ENCODE measurements around the gene LRRC8D.
"Not testable (repeated sequence)": the region's sequence is repeated elsewhere in the genome, so short reads cannot be mapped to it uniquely, and the experiment has no call there.

The LRRC8D gene

DNA sequence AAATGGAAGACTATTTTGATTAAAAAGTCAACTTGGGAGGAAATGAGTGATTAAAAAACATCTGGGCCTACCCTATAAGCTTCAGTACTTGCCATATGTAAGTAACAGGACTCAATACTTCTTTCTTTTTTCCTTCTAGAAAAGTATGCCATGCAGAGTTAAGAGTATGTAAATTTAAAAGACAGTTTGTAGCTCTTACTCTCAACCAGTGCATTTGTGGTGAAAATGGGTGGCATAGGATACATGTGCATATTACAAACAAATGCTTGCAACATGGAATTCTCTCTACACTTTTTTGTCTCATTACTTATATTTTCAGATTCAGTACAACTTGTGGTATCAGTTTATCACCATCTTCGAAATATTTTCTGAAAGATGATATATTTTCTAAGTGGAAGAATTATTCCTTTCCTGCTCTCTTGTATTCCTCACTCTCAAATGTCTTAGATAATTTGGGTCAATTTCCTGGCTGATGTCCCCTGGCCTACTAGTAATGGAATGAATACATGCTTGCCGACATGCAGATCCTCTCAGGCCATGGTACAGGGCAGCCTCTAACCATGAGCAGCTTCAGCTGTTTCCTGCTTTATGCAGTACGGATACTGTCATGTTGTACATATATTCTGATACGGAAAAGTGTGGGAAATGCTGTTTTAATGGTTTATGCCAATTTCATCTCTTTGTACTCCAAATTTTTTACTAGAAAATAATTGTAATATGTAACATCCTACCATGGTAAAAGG is 92.7 kb downstream of the LRRC8D start:
- DNase-seq (ENCODE audit: low spot score), result no peak

DNA sequence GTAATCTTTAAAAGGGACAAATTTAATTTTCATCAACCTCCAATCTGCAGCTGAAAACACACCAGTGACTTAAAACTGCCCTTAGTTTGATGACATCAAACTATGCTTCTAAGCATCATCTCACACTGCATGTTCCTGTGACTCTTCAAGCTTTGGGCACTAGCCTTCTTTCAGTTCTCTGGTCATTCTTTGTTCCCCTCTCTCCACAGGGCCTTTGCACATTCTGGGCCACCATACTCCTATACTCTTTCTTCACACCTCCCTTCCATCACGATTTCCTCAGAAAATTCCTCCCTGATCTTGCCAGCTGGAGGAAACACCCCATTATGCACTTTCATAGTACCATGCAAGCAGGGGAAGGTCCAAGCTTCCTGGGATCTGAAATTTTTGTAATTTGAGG is 96.5 kb downstream of the LRRC8D start:
- DNase-seq (ENCODE audit: low spot score), result no peak

DNA sequence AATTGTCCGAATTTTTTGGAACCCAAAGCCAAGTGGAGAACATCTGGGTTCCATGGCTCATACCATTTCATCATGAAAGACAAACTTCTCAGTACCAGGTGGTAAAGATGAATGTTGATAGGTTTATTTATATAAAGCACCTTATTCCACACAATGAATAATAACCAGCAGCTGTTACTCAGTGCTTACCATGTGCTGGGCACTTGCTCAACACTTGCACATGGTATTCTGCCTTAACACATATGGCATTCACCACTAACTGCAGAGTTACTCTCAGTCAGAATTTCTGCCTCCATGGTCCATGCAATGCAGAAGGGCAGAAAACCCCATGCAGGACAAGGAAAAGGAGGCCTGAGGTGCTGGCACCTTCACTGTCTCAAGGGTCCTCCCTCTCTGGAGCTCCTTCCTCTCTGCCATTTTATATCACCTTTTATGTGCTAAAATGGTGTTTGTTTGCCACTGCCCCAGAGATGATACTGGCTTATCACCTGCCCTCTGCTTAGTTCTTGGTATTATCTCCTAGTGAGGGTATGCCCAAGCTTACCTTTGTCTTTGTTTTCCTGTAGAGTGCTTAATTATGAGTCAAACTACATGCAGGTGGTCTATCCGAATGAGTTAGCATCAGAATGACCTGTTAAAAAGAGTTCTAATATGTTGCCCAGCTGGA is 97.4 kb downstream of the LRRC8D start:
- no peak for DNase-seq (ENCODE audit: low spot score)

DNA sequence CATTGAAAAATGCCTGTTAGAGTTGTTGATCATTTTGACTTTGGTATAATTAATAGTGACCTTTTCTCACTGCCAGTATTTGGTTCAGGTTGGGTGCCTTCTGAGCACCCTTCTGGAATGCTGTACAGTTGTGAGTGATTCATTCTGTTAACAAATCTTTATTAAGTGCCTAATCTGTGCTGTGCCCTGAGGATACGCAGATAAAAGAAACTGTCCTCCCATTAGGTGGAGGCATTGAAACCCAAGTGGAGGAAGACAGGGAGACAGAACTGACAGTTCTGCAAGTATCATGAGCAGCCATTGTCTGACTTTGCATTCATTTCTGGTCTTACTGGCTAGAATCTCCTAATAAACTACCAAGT is 97.9 kb downstream of the LRRC8D start:
- no peak for DNase-seq (ENCODE audit: low spot score)

DNA sequence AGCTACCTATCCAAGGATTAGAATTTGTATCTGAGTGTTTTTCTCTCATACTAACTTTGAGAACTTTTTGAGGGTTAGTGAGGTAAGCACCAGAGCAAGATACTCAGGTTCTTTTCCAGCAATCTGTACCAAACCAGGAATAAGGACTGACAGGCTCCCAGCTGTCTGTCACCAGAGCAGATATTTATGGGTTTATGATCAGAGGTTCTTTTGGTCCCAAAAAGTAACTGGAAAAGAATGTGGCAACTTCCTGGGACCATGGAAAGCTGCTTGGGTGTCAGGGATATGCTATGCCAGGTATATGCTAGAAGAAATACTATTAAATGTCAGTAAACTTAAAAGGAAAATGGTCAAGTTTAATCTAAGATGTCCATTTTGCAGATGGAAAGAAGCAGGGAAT is 98.3 kb downstream of the LRRC8D start:
- DNase-seq (ENCODE audit: low spot score), result no peak

DNA sequence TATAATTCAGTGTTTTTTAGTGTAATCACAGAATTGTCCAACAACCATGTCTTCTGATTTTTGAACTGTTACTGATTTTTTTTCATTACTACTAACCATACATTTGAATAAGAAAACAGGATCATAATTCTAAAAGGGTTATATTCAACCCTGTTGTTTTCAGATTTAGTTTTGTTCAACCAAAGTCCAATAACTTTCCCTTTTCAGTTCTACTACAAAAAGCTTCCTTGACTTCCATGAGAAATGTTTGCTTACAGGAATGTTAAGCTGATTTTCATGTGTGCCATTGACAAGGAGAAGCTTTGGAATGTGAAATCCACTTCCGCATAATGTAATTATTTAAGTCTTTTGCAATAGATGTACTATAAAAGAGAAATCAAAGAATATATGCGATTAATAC is 102.1 kb downstream of the LRRC8D start:
- no peak for DNase-seq (ENCODE audit: low spot score)

DNA sequence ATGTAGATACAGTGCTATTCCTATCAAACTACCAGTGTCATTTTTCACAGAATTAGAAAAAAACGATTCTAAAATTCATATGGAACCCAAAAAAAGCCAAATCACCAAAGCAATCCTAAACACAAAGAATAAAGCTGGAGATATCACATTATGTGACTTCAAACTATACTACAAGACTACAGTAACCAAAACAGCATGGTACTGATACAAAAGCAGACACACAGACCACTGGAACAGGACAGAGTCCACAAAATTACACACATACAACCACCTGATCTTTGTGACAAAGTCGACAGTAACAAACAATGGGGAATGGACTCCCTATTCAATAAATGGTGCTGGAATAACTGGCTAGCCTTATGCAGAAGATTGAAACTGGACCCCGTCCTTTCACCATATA is 102.7 kb downstream of the LRRC8D start:
- no peak for DNase-seq (ENCODE audit: low spot score)

DNA sequence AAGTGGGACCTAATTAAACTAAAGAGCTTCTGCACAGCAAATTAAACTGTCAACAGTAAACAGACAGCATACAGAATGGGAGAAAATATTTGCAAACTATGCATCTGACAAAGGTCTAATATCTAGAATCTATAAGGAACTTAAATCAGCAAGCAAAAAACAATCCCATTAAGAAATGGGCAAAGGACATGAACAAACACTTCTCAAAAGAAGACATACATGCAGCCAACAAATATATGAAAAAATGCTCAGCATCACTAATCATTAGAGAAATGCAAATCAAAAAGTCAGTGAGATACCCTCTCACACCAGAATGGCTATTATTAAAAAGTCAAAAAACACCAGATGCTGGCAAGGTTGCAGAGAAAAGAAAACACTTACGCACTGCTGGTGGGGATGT is 103.2 kb downstream of the LRRC8D start:
- not testable (repeated sequence) for DNase-seq (ENCODE audit: low spot score)

DNA sequence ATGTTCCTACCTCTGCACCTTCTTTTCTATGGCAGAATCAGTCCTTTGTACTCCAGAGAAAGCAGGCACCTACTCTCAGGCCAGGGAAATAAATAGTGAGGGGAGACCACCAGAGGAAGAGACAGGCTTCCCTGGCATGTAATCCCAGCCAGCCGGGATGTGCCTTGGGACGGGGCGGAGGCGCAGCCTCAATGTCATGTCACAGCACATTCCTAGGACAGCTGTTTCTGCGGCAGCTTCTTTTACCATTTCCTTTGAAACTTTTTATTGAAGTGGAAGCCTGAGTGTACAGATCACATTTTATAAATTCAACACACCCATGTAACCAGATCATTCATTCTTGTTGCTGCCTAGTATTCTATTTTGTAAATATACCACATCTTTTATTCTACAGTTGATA is 106.2 kb downstream of the LRRC8D start:
- DNase-seq (ENCODE audit: low spot score), result no peak

DNA sequence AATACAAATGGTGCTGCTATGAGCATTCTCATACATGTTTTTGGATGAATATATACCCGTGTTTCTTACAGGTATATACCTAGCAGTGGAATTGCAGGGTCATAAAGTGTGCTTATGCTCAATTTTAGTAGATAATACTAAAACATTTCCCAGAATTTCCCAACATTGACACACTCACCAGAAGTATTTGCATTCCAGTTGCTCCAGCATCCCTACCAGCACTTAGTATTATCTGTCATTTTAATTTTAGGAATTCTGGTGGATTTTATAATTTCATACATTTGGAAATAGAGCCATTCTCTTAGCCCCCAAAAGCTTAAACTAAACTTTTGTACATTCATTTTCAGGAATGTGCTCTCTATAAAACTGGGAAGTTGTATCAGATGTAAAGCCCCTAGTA is 106.6 kb downstream of the LRRC8D start:
- no peak for DNase-seq (ENCODE audit: low spot score)

DNA sequence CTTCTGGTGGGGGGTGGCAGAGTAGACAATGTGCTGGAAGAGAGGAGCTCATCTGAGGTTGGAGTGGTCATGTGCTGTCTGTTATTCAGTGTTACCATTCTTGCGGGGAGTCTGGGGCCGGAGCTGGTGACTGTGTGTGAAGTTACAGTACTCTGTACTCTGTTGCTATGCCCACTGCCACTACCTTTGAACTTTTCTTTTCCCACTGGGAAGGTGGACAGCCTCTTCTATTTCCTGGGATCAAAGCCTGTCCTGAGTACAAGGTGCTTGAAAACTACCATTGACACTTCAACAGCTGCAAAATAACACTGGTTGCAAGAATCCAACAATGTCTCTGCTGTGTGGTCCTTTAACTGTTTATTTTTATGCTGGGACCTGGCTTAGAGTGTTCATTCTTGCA is 107.7 kb downstream of the LRRC8D start:
- DNase-seq (ENCODE audit: low spot score), result no peak

DNA sequence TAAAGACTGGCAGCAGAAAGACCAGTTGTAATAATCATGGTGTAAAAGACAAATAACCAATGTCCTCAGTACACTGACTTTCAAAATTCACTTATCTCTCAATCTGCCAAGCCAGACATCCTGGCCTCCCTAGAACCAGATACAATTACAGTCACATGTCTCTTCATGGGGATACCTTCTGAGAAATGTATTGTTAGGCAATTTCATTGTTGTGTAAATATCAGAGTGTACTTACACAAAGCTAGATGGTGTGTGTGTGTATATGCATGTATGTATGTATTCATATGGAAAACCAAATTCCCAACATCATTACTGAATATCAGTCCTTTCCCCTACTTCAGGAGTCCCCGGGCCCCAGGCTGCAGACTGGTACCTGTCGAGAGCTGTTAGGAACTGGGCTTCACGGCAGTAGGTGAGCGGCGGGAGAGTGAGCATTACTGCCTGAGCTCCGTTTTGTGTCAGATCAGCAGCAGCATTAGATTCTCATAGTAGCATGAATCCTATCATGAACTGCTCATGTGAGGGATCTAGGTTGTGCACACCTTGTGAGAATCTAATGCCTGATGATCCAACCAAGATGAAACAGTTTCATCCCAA is 108.7 kb downstream of the LRRC8D start:
- no peak for DNase-seq (ENCODE audit: low spot score)

DNA sequence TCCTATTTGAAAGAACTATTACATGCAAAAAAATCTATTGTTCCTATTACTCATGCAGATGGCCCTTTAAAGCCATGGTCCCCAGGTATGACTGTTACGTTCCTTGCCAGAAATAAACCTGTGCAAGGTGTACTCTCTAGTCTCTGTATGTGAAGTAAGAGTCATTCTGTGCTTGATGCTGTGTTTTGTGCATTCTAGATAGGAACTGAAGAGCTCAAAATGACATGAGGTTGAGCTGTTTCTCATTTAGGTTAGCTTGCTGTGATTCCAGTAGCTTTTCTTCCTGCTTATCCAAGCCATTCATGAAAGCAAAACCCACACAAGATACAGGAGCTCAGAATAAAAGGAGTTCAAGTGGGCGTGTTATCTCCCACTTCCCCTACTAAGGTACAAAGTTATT is 109.7 kb downstream of the LRRC8D start:
- DNase-seq (ENCODE audit: low spot score), result peak; percentile 75

DNA sequence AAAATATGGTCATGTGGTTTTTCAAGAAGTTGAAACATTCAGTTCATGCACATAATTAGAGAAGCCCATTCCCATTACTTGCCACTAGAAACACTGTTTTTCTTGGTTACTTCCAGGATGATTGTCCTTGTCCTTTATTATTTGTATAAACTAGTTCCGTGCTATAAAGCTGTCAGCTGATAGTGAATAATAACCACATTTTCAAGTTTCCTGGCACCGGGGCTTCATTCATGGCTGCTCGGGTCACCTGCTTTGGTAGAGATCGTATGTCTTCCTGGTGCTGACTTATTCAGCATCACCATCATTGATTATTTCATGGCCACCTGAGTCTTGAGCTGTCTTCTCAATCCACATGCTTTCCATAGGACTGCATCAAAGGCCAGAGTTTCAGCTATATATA is 111.1 kb downstream of the LRRC8D start:
- no peak for DNase-seq (ENCODE audit: low spot score)

DNA sequence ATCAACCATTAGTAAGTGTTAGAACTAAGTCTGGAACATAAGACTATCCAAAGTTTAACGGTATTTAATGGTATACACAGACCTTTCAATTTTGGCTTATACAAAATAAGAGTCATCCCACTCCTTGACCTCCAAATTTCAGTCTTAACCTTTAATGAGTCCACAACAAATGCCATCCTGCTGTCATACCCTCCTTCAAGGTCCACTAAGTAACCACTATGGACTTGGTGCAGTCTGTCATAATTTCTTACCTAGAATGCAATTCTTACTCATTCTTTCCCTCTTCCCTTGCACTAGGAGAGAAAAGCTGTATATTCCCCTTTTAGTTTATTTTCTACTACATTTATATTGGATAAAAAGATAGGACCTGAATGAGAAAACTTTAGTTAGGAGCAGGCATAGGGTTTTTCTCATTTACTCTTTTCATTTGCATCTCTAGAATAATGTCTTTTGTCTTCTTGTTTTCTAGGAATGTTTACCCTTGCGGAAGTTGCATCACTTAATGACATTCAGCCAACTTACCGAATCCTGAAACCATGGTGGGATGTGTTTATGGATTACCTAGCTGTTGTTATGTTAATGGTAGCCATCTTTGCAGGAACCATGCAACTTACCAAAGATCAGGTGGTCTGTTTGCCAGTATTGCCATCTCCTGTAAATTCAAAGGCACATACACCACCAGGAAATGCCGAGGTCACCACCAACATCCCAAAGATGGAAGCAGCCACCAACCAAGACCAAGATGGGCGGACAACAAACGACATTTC is 111.9 kb downstream of the LRRC8D start:
- DNase-seq (ENCODE audit: low spot score), result no peak

DNA sequence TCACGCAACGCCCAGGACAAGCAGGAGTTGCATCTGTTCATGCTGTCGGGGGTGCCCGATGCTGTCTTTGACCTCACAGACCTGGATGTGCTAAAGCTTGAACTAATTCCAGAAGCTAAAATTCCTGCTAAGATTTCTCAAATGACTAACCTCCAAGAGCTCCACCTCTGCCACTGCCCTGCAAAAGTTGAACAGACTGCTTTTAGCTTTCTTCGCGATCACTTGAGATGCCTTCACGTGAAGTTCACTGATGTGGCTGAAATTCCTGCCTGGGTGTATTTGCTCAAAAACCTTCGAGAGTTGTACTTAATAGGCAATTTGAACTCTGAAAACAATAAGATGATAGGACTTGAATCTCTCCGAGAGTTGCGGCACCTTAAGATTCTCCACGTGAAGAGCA is 113.6 kb downstream of the LRRC8D start:
- no peak for DNase-seq (ENCODE audit: low spot score)

DNA sequence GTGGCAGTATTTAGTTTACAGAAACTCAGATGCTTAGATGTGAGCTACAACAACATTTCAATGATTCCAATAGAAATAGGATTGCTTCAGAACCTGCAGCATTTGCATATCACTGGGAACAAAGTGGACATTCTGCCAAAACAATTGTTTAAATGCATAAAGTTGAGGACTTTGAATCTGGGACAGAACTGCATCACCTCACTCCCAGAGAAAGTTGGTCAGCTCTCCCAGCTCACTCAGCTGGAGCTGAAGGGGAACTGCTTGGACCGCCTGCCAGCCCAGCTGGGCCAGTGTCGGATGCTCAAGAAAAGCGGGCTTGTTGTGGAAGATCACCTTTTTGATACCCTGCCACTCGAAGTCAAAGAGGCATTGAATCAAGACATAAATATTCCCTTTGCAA is 114.4 kb downstream of the LRRC8D start:
- peak; percentile 69 for DNase-seq (ENCODE audit: low spot score)

DNA sequence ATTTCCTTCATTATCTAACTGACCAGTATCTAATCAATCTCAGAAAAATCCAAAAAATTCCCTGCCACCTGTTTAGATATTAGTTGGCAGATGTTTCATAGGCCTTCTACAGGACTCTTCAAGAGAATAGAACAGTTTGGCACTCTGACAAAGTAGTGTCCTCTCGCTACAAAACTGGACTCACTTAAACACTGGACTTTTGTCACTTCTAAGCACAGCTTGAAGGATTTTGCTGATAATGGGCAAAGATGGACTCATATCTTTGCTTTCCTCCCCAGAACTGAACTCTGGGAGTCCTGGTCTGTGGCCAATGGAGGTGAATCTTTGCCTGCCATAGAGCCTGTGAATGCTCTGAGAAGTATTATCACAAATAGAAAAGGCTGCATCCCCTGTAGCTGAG is 115.9 kb downstream of the LRRC8D start:
- DNase-seq (ENCODE audit: low spot score), result no peak

DNA sequence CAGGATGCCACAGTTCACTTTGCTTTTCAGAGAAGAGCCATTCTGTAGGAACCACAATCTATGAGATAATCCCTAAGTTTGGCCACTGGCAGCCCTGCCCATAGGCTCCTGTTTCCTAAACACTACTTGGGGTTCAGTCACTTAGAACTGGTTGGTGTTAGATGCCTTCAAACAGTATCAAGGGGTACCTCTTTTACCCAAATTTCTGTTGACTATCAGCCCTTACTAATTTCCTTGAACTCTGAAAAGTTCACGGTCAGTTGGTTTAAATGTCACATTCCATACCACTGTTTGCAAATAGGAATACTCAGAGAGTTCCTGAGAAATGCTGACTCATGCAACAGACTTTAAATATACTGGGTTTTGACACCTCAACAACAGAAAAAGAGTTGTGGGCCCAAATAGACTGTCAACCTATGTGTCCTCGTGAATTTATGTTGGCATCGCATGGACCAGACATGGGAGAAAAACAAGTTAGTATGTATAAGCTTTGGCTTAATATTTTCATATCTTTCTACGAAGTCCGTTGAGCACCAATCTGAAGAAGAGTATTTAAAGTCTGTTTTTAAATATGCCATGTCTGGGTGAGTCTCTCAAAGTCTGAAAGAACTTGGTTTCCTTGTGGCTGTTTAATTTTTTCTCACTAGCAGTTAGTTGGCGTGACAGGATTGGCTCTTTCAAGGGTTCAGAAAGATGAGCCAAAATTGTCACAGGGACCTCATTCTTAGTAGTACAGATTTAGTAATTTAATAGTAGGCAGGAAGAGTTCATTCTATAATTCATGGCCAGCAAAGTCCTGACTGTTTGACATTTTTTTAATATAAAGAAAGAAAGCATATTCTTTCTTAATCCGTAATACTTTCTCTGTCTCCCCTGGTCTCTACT is 117.6 kb downstream of the LRRC8D start:
- DNase-seq (ENCODE audit: low spot score), result no peak

DNA sequence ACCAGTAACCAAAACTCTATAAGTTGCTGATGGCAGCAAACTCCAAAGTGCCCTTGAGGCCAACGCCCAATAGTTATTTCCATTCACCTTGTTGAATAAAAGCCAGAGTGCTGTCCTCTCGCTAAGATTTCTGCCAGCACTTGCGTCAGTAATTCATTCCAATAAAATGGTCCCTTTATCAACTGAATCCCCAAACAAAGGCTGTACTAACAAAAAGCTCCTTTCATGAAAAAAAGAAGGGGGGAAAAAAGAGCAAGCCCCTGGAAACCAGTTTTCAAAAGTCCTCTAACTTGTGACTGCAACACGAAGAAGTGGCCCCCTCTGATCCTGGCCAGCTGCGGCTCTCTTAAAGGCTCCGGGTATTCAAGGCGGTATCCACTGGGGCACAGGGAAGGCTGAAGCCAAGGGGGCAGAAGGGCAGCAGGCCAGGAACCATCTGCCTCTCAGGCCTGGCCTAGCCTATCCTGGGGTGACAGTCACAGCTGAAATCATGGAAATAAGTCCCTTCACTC is 118.3 kb downstream of the LRRC8D start:
- peak; percentile 89 for DNase-seq (ENCODE audit: low spot score)

DNA sequence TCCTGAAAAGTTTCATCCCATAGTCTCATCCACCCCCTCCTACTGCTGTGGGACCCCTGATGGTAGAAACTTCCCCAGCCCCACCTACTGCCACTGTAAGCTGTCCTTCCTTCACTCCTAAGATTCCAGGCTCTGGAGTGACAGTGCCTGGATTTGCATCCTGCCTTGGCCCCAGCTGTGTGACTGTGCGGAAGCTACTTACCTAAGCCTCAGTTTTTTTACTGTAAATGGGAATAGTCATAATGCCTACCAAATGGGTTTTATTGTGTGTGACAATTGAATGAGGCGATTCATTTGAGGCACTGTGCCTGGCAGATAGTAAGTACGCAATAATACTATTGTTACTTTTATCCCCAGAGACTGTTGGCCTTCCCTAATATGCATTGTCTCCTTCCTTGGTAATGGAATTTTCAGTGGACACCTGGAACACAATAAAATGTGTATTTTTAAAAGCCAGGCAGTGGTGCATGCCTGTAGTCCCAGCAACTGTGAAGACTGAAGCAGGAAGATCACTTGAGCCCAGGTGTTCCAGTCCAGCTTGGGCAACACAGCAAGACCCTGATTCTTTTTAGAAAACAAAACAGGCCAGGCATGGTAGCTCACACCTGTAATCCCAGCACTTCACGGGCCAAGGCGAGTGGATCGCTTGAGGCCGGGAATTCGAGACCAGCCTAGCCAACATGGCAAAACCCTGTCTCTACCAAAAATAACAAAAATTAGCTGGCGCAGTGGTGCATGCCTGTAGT is 119.0 kb downstream of the LRRC8D start:
- peak; percentile 57 for DNase-seq (ENCODE audit: low spot score)
